ENCODE data around the gene SPOP. TPM values are rescaled to one million over a fixed set of nuclear protein-coding genes. Genes with fewer than 3 reads are reported as not detected.
A peak's percentile ranks its signal among the peaks of the same experiment; 100 is the strongest.

SPOP gene
- total RNA-seq, 2 experiments from 2014 or later: 66.9 to 69.2 TPM

DNA sequence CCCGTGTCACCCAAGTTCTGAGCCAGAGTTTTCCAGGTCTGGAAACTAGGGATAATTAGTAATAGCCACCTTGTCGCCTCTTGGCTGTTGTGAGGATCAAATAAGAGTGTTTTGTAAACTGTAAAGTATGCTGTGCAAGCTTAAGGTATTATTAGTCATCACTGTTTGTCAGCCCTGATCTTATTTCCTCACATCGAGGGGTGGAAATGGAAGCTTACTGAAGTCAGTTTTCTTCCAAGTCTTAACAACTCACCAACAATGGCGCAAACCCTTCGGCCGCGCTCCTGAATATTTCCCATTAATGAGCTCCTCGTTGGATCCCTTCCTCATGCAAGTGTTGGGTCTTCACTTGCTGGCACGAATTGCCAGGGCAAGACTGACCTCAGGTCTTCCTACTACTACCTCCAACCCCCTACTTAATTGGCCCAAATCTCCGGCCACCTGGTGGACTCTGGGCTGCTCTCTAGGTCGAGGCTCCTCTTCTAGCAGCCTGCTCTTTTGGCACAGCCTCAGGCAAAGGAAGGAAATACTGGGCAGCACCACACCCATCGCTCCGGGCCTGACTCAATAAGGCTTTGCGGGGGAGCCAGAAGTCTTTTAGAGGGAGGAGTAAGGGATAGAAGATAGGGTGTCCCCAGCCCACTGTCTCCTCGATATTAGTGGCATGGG is 30.8 kb upstream of the SPOP start:
- intact Hi-C loops (cut with micrococcal nuclease): loop anchor here (1.0 to 5.0 kb wide), 10 partner anchors 12 to 211 kb away; partner anchors contain the start of genes FAM117A, KAT7 and NGFR
- peaks cover 34% of the 10 kb centered on the region for H3K4me1 Mint-ChIP-seq (ENCODE audit: low read depth)
- peaks cover 11% of the 10 kb centered on the region for H3K36me3 Mint-ChIP-seq (ENCODE audit: low read depth)
- peak; percentile 20 for DNase-seq
- CTCF ChIA-PET: interaction anchor here (0.7 to 9.9 kb wide), 26 partner anchors 8 to 253 kb away, joined by 3 to 71 read pairs (median 6); partner anchors contain the start of gene FAM117A
- no peaks in the 10 kb centered on the region for H3K9me3 Mint-ChIP-seq
- H3K27me3 Mint-ChIP-seq (ENCODE audit: low read depth): no peaks in the 10 kb centered on the region
- H3K27ac Mint-ChIP-seq: peak overlapping the region; percentile 98
- H3K4me3 Mint-ChIP-seq: peak overlapping the region; percentile 84

DNA sequence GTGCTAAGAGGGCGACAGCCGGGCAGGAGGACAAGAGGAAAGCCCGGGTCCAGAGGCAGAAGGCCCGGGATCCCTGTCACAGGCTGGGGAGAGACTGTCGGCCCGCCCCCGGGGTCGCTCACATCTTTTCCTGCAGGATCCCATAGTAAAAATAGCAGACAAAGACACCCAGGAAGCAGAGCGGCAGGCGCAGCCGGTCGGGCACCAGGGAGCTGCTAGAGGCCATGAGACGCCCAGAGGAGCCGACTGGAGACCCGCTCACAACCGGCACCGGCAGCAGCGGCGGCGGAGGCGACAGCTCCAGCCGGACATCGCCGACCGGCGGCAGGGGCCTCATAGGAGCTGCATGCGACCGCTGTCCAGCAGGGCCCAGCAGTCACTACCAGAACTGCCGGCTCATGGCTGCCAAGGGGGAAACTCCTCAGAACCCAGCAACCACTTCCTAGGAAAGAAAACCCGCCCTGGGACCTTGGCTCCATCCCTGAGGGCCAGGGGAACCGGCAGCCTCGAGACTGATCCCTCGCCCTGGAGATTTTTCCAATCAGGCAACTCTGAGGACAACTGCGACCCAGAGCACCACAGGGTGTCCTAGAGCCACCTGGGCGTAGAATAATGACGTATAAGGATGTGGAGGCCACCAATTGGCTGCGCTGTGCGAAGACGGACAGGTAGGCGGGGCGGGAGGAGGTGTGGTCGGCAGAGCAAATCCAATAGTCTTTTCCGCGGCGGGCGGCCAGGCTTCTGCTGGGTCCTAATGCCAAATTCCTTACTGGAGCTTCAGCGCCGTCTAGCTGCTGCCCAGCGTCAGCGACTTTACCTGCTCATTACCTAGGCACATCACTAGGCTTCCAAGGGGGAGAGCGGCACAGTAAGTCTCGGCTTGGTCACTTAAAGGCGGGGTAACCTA is 30.0 kb upstream of the SPOP start, which contains the start of gene SLC35B1:
Gene SLC35B1, minus strand, starts transcription at position 357 of the 907 bp plus-strand sequence. Its CDS starts 131 bp downstream, at position 226.
- H3K9me3 Mint-ChIP-seq: no peaks in the 10 kb centered on the region
- DNase-seq: peak; percentile 99
- H3K4me3 Mint-ChIP-seq: peak within 1 kb of the TSS; percentile 84
- H3K27ac Mint-ChIP-seq: peak within 1 kb of the TSS; percentile 98
- peaks cover 36% of the 10 kb centered on the region for H3K4me1 Mint-ChIP-seq (ENCODE audit: low read depth)
- CTCF ChIA-PET: interaction anchor here (0.7 to 9.9 kb wide), 27 partner anchors 9 to 252 kb away, joined by 3 to 71 read pairs (median 6); partner anchors contain the start of gene FAM117A
- no peaks in the 10 kb centered on the region for H3K27me3 Mint-ChIP-seq (ENCODE audit: low read depth)
- intact Hi-C loops (cut with micrococcal nuclease): loop anchor here (1.0 to 5.0 kb wide), 10 partner anchors 12 to 211 kb away; partner anchors contain the start of genes FAM117A, KAT7 and NGFR
- peaks cover 14% of the 10 kb centered on the region for H3K36me3 Mint-ChIP-seq (ENCODE audit: low read depth)

DNA sequence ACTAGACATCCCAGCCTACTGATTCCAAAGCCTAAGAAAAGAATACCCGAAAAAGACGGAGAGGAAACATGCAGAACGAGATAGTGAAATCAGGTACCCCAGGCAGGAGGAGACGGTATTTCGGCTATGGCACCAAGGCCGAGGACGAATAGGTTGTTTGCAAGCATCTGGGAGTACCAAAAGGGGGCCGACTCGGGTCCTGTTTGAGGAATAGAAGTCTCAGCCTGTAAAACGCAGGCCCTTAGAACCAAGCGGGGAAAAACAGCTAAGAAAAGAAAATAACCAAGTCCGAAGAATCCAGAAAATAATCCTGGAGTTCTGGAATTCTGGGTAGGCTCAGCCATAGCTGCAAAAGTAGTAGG is 29.3 kb upstream of the SPOP start:
- peak overlapping the region; percentile 98 for H3K27ac Mint-ChIP-seq
- CTCF ChIA-PET: interaction anchor here (0.7 to 9.9 kb wide), 15 partner anchors 9 to 149 kb away, joined by 3 to 71 read pairs (median 6); partner anchors contain the start of gene FAM117A
- H3K4me1 Mint-ChIP-seq (ENCODE audit: low read depth): peaks cover 36% of the 10 kb centered on the region
- no peaks in the 10 kb centered on the region for H3K27me3 Mint-ChIP-seq (ENCODE audit: low read depth)
- intact Hi-C loops (cut with micrococcal nuclease): loop anchor here (5.0 kb wide), 1 partner anchor 210 kb away; the partner anchor contains the start of gene NGFR
- H3K9me3 Mint-ChIP-seq: no peaks in the 10 kb centered on the region
- H3K36me3 Mint-ChIP-seq (ENCODE audit: low read depth): peaks cover 14% of the 10 kb centered on the region
- H3K4me3 Mint-ChIP-seq: peak overlapping the region; percentile 84
- DNase-seq: peak; percentile 47

DNA sequence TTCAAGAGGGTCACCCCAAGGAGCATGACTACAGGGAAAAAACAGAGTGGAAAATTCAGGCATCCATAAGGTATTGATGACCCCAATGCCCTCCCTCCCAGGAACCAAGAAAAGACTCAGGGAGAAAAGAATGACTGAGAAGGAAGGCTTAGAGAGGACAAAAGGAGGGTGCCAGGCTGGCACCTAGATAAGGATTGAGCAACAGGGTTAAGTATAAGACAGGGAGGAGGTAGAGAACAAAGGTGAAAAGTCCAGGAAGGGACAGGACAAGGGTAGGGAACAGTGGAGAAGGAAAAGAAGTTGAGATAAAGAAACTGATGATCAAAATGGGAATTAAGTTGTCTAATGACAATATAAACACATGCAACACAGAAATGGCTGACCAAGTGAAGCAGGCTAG is 27.4 kb upstream of the SPOP start:
- no peak overlapping the region for H3K27ac Mint-ChIP-seq
- no peak overlapping the region for H3K4me3 Mint-ChIP-seq
- peaks cover 14% of the 10 kb centered on the region for H3K36me3 Mint-ChIP-seq (ENCODE audit: low read depth)

DNA sequence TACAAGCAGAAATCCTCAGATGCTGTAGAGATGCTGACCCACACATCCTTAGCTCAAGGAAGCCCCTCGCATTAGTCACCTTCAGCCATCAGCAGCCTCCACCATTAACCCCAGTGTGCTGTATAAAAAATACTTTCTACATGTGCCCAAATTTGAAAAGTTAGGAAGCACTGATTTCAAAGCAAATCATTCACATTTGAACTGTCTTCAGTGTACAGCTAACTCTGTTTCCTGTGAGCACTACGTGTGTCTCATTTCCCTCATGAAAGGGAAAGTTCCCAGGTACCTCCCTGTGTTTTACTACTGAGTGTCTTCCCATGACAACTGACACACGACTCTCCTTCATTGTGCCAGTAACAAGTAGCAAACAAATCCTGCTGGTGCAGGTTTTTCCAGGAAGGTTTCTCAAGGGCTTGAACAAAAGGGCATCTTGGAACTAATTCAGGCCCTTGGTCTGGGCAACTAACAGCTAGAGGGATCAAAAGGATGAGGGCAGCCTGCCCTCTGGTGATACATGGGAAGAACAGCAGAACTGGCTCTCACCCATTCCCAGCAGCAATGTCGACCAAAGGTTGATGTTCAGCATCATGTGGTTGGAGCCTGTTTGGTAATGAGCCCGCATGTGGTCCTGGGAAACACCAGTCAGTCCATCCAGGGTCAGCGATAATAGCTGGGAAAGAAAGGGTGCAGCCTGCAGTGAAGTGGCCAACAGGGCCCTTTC is 25.8 kb upstream of the SPOP start:
- Mint-ChIP-seq H3K27me3 (ENCODE audit: low read depth) (no peaks in the 10 kb centered on the region), H3K4me3 (no peak overlapping the region), H3K36me3 (ENCODE audit: low read depth) (peaks cover 15% of the 10 kb centered on the region), H3K4me1 (ENCODE audit: low read depth) (peaks cover 29% of the 10 kb centered on the region), H3K9me3 (no peaks in the 10 kb centered on the region), H3K27ac (peak overlapping the region; percentile 82)
- peak; percentile 42 for DNase-seq
- intact Hi-C loops (cut with micrococcal nuclease): no loop called here
- CTCF ChIA-PET: interaction anchor here (0.6 to 9.9 kb wide), 7 partner anchors 8 to 147 kb away, joined by 3 to 71 read pairs (median 4); partner anchors contain the start of gene NXPH3

More for the DNA sequence above, 27.4 kb upstream of the SPOP start:
- CTCF ChIA-PET: interaction anchor here (0.5 to 9.9 kb wide), 4 partner anchors 9 to 175 kb away, joined by 3 to 71 read pairs (median 14); no protein-coding TSS in a partner anchor
- Mint-ChIP-seq H3K9me3 (no peaks in the 10 kb centered on the region), H3K27me3 (ENCODE audit: low read depth) (no peaks in the 10 kb centered on the region), H3K4me1 (ENCODE audit: low read depth) (peaks cover 36% of the 10 kb centered on the region)
- intact Hi-C loops (cut with micrococcal nuclease): loop anchor here (5.0 kb wide), 1 partner anchor 208 kb away; the partner anchor contains the start of gene NGFR
- no peak for DNase-seq

DNA sequence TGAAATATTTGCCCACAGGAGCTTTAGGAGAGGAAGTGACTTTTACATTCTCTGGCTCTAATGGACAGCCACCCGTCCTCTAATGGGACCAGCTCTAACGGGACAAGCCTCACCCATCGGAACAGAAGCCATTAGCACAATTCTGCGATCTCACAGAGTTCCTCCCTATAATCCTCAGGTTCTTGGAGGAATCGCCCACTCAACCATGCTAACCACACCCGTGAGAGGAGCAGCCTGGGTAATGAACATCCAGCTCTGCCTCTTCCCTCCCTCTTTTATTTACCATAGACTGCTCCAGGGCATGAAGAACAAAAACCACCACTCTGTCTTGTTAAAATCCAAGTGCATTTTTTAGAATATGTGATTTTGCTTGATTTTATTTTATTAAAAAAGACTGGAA is 23.1 kb upstream of the SPOP start:
- intact Hi-C loops (cut with micrococcal nuclease): no loop called here
- Mint-ChIP-seq H3K36me3 (ENCODE audit: low read depth) (peaks cover 15% of the 10 kb centered on the region), H3K9me3 (no peaks in the 10 kb centered on the region), H3K27me3 (ENCODE audit: low read depth) (no peaks in the 10 kb centered on the region), H3K4me3 (no peak overlapping the region), H3K4me1 (ENCODE audit: low read depth) (peaks cover 21% of the 10 kb centered on the region), H3K27ac (no peak overlapping the region)
- no peak for DNase-seq
- CTCF ChIA-PET: interaction anchor here (0.7 to 15.1 kb wide), 4 partner anchors 8 to 127 kb away, joined by 3 to 232 read pairs (median 4); partner anchors contain the start of gene NXPH3

DNA sequence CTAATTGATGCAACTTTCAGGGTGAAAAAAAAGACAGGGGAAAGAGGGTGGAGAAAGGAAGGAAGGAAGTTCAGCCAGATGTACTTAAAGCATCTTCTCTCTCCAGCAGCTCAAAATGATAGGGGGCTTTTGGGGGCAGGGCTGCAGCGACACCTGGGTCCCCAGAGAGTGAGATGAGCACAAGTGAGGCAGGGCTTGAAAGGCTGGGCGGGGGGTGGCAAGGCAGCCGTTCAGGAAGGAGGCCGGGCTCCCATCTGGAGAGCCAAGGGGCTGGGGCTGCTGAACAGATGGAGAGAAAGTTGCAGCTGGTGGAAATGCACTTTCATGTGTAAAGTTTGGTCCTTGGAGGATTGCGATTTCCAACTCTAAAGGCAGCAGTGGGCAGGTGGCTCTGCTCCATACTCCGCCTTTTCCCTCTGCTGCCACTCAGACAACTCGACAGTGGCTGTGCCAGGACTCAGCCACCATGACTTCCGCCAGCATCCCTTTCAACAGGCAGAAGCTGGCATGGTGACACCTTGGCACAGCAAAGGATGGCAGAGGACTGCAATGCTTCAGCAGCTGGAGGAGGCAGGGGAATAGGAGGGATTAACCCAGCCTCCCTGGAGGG is 22.2 kb upstream of the SPOP start:
- H3K27ac Mint-ChIP-seq: peak overlapping the region; percentile 4
- intact Hi-C loops (cut with micrococcal nuclease): loop anchor here (5.0 kb wide), 1 partner anchor 288 kb away; the partner anchor contains the start of gene PHB1
- H3K4me1 Mint-ChIP-seq (ENCODE audit: low read depth): peaks cover 24% of the 10 kb centered on the region

DNA sequence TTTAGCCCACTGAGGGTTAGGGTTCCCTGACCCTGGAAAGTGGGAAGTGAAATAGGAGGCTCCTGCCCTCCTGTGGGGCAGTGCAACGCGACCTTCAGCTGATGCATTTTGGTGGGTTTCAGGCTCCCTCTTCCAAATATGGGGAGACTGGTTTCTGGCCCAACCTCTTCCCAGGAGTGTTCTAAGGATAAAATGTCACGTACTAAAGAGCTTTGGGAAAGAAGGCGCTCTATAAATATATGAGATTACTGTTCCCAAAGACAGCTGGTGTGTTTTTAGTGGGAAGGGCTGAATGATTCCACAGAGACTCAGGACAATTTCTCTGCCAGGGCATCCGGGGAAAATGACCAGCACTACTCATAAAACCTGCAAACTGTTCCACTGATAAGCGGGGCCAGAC is 20.1 kb upstream of the SPOP start:
- no peak overlapping the region for H3K27ac Mint-ChIP-seq
- H3K4me1 Mint-ChIP-seq (ENCODE audit: low read depth): peaks cover 20% of the 10 kb centered on the region
- intact Hi-C loops (cut with micrococcal nuclease): loop anchor here (5.0 kb wide), 1 partner anchor 286 kb away; the partner anchor contains the start of gene PHB1
- no peak overlapping the region for H3K4me3 Mint-ChIP-seq
- H3K27me3 Mint-ChIP-seq (ENCODE audit: low read depth): no peaks in the 10 kb centered on the region
- H3K36me3 Mint-ChIP-seq (ENCODE audit: low read depth): peaks cover 6% of the 10 kb centered on the region
- H3K9me3 Mint-ChIP-seq: no peaks in the 10 kb centered on the region
- CTCF ChIA-PET: interaction anchor here (0.6 to 15.1 kb wide), 10 partner anchors 9 to 651 kb away, joined by 3 to 232 read pairs (median 8); partner anchors contain the start of genes NXPH3 and SLC35B1
- DNase-seq: no peak

More for the DNA sequence above, 22.2 kb upstream of the SPOP start:
- H3K4me3 Mint-ChIP-seq: no peak overlapping the region
- DNase-seq: no peak
- H3K9me3 Mint-ChIP-seq: no peaks in the 10 kb centered on the region
- CTCF ChIA-PET: interaction anchor here (1.0 to 15.1 kb wide), 5 partner anchors 9 to 143 kb away, joined by 3 to 232 read pairs (median 9); partner anchors contain the start of gene NXPH3
- peaks cover 12% of the 10 kb centered on the region for H3K36me3 Mint-ChIP-seq (ENCODE audit: low read depth)
- H3K27me3 Mint-ChIP-seq (ENCODE audit: low read depth): no peaks in the 10 kb centered on the region

DNA sequence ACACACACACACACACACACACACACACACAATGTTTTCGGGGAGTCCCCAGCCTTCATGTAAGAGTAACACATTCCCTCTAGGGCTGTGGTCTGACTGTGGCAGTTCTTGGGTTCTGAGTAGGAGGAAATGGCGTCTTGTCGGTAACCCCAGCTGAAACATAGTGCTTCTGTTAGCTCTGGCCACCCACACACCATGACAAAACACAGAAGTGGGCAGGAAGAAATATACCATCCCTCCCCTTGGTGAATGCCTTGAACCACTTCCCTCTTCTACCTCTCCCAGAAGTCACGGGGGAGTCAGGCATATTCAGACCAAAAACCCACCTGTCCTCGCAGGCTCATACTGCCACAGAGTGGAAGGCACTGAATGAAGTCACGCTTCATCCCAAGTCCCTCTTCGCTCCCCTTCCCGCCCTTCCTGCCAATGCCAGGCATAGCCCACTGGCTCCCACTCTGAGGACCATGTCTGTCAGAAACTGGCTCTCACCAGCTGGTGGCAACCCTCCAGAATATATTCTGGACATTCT is 18.4 kb upstream of the SPOP start:
- no peaks in the 10 kb centered on the region for H3K9me3 Mint-ChIP-seq
- CTCF ChIA-PET: interaction anchor here (0.7 to 15.1 kb wide), 38 partner anchors 8 to 298 kb away, joined by 3 to 232 read pairs (median 4); partner anchors contain the start of genes NXPH3, SLC35B1 and SPOP
- H3K4me3 Mint-ChIP-seq: peak overlapping the region; percentile 11
- no peaks in the 10 kb centered on the region for H3K27me3 Mint-ChIP-seq (ENCODE audit: low read depth)
- H3K36me3 Mint-ChIP-seq (ENCODE audit: low read depth): peaks cover 4% of the 10 kb centered on the region
- peak; percentile 92 for DNase-seq
- H3K4me1 Mint-ChIP-seq (ENCODE audit: low read depth): peaks cover 30% of the 10 kb centered on the region
- intact Hi-C loops (cut with micrococcal nuclease): loop anchor here (1.0 to 5.0 kb wide), 5 partner anchors 12 to 302 kb away; partner anchors contain the start of gene PHB1
- peak overlapping the region; percentile 92 for H3K27ac Mint-ChIP-seq

DNA sequence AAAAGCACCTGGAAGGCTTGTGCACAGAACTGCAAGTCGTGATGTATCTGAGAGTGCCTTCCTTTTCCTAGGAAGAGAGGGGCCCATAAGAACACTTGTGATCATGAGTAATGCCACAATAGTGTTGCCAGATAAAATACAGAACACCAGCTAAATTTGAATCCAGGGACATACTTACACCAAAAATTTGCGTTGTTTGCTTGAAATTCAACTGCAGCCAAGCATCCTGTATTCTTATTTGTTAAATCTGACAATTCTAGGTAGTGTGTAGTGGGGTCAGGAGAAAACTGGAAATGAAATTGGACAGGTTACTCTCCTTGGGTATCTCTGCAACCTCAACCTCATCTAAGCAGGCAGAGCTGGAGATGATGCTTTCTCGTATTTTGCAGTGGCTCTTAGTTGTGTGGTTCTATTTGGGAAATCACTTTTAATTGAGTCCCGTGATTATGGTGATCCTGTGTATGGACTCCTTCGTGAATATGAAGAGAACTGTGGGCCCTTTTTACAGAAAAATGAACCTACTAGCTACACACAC is 17.9 kb upstream of the SPOP start:
- Mint-ChIP-seq H3K36me3 (ENCODE audit: low read depth) (peaks cover 2% of the 10 kb centered on the region), H3K27ac (peak overlapping the region; percentile 92), H3K4me3 (peak overlapping the region; percentile 11), H3K9me3 (no peaks in the 10 kb centered on the region), H3K4me1 (ENCODE audit: low read depth) (peaks cover 35% of the 10 kb centered on the region), H3K27me3 (ENCODE audit: low read depth) (no peaks in the 10 kb centered on the region)
- CTCF ChIA-PET: interaction anchor here (0.7 to 15.1 kb wide), 37 partner anchors 8 to 298 kb away, joined by 3 to 232 read pairs (median 5); partner anchors contain the start of genes NXPH3, SLC35B1 and SPOP
- intact Hi-C loops (cut with micrococcal nuclease): loop anchor here (1.0 to 5.0 kb wide), 7 partner anchors 13 to 303 kb away; partner anchors contain the start of genes NXPH3 and PHB1
- no peak for DNase-seq

All from activated naive CD4-positive, alpha-beta T cell treated with anti-CD3 and anti-CD28 coated beads for 36 hours (primary cell).